OCI-LY7 (cell line): Measurements from ENCODE around the gene ALDH1A3.

Source experiments
- CTCF ChIP-seq: fragments of 200-600 bp; sonication (generic); conservative IDR thresholded peaks from 2 replicates; pipeline ENCODE4 v1.5.1; 2014; ENCODE audit warnings: mild to moderate bottlenecking, antibody characterized with exemption, low read length, moderate library complexity, mixed read lengths
- EZH2phosphoT487 ChIP-seq: fragments of 200-600 bp; sonication (generic); IDR thresholded peaks from 2 replicates; pipeline ENCODE4 v1.6.1; 2018; ENCODE audit warnings: low read depth, borderline replicate concordance, mild to moderate bottlenecking, mixed run types, antibody characterized with exemption, low read length, moderate library complexity, mixed read lengths

GRCh38 chr15:100948430-100948762 is 68.8 kb downstream of the ALDH1A3 start:
- TF ChIP-seq CTCF, result no peak
- TF ChIP-seq EZH2phosphoT487, result no peak
